Measurements from ENCODE around the gene U2AF2. TPM values are rescaled to one million over a fixed set of nuclear protein-coding genes. Genes with fewer than 3 reads are reported as not detected.

Gene U2AF2
- total RNA-seq, 1 donor from 2014 or later = 275 TPM

DNA sequence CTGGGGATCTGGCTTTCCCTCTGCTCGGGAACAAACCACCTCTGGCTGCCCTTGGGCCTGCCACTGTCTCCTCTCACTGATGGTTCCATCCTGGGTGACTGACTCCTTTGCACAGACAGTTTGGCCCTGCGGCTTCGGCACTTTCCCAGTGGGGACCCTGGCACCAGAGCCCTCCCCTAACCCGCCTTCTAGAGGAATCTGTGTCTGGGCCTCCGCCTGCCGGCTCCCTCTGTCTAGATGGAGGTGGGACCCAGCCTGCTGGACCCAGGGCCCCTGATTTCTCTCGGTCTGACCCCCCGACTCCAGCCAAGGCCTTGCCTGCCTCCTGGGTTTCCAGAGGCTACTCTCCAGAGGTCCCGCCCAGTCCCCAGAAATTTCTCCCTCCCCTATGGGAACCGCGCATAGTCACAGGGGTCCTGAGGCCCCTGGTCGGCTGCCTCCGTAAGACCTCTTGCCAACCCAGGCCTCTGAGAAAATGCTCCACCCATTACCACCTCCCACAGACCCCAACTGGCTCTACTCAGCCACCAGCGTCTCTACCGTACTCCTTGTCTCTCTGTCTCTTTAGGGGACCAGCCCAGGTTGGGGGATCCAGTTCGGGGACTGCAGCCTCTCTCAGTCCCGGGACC lies 4.1 kb upstream of the U2AF2 start:
- Mint-ChIP-seq H3K4me1 (ENCODE audit: low read depth) (peaks cover 9% of the 10 kb centered on the region), H3K9me3 (ENCODE audit: low read depth) (no peaks in the 10 kb centered on the region), H3K27ac (no peak overlapping the region), H3K27me3 (no peaks in the 10 kb centered on the region), H3K4me3 (ENCODE audit: low read depth) (peak overlapping the region; percentile 50), H3K36me3 (ENCODE audit: insufficient read depth) (peaks cover 8% of the 10 kb centered on the region)
- no peak for DNase-seq (ENCODE audit: low spot score, unreplicated experiment)
- TF ChIP-seq, protein P1, sequence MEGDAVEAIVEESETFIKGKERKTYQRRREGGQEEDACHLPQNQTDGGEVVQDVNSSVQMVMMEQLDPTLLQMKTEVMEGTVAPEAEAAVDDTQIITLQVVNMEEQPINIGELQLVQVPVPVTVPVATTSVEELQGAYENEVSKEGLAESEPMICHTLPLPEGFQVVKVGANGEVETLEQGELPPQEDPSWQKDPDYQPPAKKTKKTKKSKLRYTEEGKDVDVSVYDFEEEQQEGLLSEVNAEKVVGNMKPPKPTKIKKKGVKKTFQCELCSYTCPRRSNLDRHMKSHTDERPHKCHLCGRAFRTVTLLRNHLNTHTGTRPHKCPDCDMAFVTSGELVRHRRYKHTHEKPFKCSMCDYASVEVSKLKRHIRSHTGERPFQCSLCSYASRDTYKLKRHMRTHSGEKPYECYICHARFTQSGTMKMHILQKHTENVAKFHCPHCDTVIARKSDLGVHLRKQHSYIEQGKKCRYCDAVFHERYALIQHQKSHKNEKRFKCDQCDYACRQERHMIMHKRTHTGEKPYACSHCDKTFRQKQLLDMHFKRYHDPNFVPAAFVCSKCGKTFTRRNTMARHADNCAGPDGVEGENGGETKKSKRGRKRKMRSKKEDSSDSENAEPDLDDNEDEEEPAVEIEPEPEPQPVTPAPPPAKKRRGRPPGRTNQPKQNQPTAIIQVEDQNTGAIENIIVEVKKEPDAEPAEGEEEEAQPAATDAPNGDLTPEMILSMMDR (IDR thresholded peaks at IDR 0.05; ENCODE audit: unreplicated experiment) = no peak

DNA sequence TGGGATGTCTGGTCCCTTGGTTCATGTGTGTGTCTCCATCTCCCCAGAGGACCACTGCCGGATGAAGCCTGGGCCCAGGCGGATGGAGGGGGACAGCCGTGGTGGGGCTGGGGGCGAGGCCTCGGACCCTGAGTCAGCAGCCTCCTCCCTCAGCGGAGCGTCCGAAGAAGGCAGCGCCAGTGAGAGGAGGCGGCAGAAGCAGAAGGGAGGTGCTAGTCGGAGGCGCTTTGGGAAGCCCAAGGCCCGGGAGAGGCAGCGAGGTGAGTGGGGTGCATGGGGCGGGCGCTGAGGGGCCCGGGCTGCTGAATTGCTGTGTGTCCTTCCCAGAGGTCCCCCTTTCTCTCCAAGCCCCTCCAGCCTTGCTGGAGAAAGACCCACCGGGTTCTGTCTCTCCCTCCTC lies 3.6 kb upstream of the U2AF2 start:
- Mint-ChIP-seq H3K36me3 (ENCODE audit: insufficient read depth) (peaks cover 11% of the 10 kb centered on the region), H3K4me3 (ENCODE audit: low read depth) (no peak overlapping the region), H3K9me3 (ENCODE audit: low read depth) (no peaks in the 10 kb centered on the region), H3K27me3 (no peaks in the 10 kb centered on the region), H3K27ac (no peak overlapping the region), H3K4me1 (ENCODE audit: low read depth) (peaks cover 14% of the 10 kb centered on the region)
- no peak for DNase-seq (ENCODE audit: low spot score, unreplicated experiment)
- TF ChIP-seq, protein P1 (IDR thresholded peaks at IDR 0.05; ENCODE audit: unreplicated experiment) = no peak

DNA sequence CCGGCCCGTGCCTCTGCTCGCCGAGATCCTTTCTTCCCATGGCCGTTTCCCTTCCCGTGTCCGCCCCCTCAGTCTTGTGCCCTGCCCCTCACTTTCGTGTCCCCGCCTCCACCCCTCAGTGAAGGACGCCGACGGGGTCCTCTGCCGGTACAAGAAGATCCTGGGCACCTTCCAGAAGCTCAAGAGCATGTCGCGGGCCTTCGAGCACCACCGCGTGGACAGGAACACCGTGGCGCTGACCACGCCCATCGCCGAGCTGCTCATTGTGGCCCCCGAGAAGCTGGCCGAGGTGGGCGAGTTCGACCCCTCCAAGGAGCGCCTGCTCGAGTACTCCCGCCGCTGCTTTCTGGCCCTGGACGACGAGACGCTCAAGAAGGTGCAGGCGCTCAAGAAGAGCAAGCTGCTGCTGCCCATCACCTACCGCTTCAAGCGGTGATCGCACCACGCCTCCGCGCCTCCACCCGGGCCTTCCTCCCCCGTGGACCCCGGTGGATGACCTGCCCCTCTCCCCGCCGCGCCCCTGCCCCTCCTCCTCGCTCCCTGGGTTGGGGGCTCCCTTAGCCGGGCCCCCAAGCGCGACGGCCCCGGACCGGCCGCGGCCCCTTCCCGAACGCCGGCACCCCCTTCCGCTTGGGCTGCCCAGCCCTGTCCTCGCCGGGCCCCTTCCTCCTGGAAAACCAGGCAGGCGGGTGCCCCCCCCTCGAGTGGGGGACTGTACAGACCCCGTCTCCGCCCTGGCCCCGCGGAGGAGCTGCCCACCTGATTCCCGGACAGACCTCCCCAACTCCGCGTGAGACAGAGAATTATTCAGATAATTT lies 2.3 kb upstream of the U2AF2 start:
- H3K4me3 Mint-ChIP-seq (ENCODE audit: low read depth) = no peak overlapping the region
- H3K9me3 Mint-ChIP-seq (ENCODE audit: low read depth) = no peaks in the 10 kb centered on the region
- H3K4me1 Mint-ChIP-seq (ENCODE audit: low read depth) = peaks cover 24% of the 10 kb centered on the region
- no peak overlapping the region for H3K27ac Mint-ChIP-seq
- H3K36me3 Mint-ChIP-seq (ENCODE audit: insufficient read depth) = peaks cover 9% of the 10 kb centered on the region
- DNase-seq (ENCODE audit: low spot score, unreplicated experiment) = no peak
- H3K27me3 Mint-ChIP-seq = no peaks in the 10 kb centered on the region
- TF ChIP-seq, protein P1 (IDR thresholded peaks at IDR 0.05; ENCODE audit: unreplicated experiment) = no peak

DNA sequence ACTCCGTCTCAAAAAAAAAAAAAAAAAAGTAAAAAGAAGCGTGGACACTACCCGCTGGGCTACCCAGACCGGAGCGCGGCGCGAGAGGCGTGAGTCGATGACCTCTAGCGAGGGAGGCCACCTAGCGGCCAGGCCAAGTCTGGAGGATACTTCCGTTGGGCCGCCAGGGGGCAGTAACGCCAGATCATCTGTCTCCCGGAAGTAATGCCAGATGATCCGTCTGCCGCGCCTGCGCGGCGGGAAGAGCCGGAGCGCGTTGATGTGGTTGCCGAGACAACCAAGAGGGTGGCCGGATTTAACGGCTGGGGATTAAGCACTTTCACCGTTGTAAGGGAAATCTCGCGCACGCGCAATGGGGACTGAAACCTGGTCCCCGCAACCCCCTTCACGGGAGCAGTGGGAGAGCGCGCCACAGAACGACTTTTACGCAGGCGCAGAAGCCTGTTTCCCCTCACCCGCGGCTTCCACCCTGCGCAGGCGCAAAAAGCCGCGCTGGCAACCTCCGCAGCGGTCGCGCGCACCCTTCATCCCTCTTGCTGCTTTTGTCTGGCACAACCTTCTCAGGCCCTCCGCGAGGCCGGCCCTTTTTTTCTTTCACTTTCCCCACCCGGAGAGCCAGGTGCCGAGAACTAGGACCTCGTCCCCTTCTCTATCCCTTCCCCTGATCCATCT lies 1.0 kb upstream of the U2AF2 start:
- Mint-ChIP-seq H3K27ac (peak overlapping the region; percentile 98), H3K4me1 (ENCODE audit: low read depth) (peaks cover 27% of the 10 kb centered on the region), H3K36me3 (ENCODE audit: insufficient read depth) (peaks cover 9% of the 10 kb centered on the region), H3K4me3 (ENCODE audit: low read depth) (peak overlapping the region; percentile 90), H3K27me3 (no peaks in the 10 kb centered on the region), H3K9me3 (ENCODE audit: low read depth) (no peaks in the 10 kb centered on the region)
- TF ChIP-seq, protein P1 (IDR thresholded peaks at IDR 0.05; ENCODE audit: unreplicated experiment) = peak; percentile 99
- DNase-seq (ENCODE audit: low spot score, unreplicated experiment) = peak; percentile 97

DNA sequence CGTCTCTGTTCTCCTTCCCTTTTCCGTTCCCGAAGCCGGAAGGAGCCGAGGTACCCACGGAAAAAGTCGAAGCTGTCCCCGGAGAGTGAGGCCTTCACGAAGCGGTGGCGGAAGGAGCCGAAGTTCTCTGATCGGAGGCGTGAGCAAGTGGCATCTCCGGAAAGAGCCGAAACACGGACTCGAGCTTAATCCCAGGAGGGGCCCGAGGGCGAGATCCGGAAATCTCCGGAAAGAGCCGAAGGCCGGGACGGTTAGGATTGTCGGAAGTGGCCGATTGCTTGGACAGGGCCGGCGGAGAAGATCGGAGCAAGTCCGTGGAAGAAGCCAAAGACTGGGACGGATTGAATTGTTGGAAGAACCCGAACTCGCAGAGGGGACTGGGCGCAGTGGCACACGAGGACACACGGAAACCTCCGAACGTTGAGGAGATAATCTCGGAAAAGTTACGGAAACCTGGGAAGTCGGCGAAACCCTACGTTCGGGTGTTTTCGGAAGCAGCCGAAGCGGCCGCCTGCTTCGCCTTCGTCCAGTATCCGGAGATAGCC lies 440 bp upstream of the U2AF2 start:
- TF ChIP-seq, protein P1 (IDR thresholded peaks at IDR 0.05; ENCODE audit: unreplicated experiment) = no peak
- peaks cover 9% of the 10 kb centered on the region for H3K36me3 Mint-ChIP-seq (ENCODE audit: insufficient read depth)
- peak overlapping the region; percentile 98 for H3K27ac Mint-ChIP-seq
- H3K9me3 Mint-ChIP-seq (ENCODE audit: low read depth) = no peaks in the 10 kb centered on the region
- H3K4me1 Mint-ChIP-seq (ENCODE audit: low read depth) = peaks cover 26% of the 10 kb centered on the region
- H3K4me3 Mint-ChIP-seq (ENCODE audit: low read depth) = peak overlapping the region; percentile 90
- H3K27me3 Mint-ChIP-seq = no peaks in the 10 kb centered on the region
- peak; percentile 99 for DNase-seq (ENCODE audit: low spot score, unreplicated experiment)

All from progenitor cell of endocrine pancreas (in vitro differentiated cells).